Hypothalamus (tissue), 51 donors: ENCODE data around the gene RHOA.
"Not testable (repeated sequence)": the region's sequence is repeated elsewhere in the genome, so short reads cannot be mapped to it uniquely, and the experiment has no call there.

Source experiments
- DNase-seq, 51 donors: peaks; one replicate each; lab custom pipeline; 2025; lab: John Stamatoyannopoulos, UW

The RHOA gene

DNA sequence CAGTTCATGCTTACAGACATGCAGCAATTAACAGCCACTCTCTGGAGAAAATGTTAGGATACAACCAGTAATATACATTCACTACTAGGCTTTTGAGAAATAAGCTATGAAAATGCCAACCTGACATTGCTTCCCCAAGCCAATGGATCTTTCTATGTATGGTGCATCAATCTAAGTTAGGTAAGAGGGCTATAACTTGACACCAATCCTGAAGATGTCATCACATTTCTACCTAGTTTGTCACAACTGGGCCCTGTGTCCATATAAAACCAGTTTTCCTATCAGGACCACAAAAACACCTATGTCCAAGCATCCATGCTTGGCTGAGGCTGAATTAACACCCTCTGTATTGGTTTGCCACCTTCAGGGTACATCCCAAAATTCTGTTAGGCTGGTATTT is 39.8 kb downstream of the RHOA start:
- DNase-seq: no peak

DNA sequence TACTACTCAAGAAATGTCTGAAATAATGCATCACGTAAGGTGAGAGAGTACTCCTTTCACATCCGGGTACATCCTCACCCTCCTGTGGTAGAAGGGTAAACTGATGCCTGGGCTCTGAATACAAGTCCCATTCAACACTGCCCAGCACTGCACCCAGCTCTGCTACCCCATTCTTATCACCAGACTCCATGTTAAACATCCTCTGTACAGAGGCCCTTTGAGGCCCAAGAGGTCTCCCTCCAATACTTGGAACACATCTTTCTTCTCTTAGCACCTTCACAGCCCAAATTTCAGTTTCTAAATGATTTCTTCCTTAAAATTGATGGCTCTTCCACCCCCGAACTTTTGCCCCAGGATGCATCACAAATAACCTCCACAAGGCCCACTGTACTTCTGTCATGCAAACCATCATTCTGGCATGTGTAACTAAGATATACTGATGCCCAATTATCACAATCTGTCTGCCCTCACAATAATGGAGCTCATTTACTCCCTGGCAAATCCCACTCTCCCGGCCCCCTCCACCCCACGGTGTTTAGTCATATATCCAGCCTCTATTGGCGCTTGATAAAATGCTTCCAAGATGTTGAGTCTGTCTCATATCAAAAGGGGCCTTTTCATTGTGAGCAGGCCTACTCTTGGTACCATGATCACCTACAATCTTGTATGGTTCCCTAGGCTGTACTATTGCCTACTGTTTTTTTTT is 41.0 kb downstream of the RHOA start:
- no peak for DNase-seq

DNA sequence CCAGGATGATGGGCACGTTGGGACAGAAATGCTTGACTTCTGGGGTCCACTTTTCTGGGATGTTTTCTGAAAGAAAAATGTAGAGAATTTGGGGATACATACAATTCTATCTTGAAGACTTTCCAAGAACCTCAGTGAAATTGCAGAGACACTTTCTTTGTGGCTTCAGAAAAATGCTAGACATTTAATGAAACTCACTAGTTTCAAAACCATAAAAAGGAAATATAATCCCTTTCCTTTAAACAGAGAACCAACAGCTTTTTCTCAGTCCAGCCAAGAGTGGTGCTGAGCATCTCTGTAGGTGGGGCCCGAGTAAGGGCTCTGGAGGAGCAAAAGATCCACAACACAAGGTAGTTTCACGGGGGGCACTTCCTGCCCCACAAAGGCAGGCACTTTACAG is 49.2 kb downstream of the RHOA start:
- DNase-seq: no peak

DNA sequence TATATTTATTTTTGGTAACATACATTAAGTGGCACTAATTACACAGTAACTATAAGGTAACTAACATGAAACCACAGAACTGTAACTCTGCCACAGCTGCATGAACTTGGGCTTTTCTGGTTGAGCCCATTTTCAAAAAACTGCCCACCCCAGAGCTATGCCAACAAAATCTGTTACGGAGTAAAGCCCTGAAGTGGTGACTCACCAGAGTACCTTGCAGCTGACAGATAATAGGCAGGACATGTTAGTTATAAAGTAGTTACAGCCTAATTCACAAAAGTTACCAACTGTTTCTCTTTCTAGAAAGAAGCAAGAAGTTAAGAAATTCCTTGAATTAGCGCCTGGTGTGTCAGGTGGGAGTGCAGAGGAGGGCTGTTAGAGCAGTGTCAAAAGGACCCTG is 52.2 kb downstream of the RHOA start:
- no peak for DNase-seq

DNA sequence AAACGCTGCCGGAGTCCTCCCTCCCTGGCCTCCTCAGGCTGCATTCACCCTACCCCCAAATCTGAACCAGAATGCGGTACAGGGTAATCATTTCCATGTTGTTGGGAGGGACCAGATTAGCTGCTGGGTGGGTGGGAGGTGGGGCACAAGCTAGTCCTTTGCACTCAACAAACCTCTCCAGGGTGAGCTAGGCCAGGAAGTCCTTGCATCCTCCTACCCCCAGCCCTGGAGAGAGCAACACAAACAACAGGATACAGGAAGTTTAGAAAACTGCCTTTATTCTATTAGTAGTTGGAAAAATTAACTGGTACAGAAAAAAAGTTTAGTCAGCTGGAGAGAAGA is 52.9 kb downstream of the RHOA start:
- DNase-seq: no peak

DNA sequence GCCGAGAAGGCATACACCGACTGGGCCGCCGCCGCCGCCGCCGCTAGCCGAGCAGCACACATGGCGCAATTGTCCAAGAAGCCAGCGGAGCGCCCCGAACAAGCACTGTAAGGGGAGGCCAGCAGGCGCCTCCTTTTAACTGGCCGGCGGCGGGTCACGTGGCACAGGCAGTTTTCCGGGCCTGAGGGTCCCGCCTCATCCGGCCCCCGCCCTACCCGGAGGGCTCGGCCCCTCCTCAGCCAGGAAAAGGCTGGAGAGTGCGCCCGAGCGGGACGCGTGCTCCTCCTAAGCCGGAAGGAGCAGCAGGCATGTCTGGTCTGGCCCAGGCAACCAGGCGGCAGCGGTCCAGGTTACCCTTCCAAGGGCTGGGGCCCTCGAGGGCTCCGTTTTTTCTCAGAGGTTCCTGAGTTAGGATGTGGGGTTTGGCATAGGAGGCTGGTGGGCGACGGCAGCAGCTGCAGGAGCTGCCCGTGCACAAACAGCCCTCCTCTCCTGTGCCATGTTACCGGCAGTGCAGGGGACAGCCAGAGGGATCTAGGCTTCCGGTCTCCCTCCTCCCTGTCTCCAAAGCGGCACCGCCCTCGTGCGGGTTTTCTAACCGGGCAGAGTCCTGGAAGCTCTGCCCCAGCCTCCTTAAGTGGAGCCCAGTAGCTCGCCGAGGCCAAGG is 53.4 kb downstream of the RHOA start, which contains the start of gene GPX1:
TSS of gene GPX1 (minus strand) at position 137 of the 667 bp plus-strand sequence. CDS start at position 62, 75 bp downstream.
- DNase-seq: peak; percentile 36 to 93 (median 86)

DNA sequence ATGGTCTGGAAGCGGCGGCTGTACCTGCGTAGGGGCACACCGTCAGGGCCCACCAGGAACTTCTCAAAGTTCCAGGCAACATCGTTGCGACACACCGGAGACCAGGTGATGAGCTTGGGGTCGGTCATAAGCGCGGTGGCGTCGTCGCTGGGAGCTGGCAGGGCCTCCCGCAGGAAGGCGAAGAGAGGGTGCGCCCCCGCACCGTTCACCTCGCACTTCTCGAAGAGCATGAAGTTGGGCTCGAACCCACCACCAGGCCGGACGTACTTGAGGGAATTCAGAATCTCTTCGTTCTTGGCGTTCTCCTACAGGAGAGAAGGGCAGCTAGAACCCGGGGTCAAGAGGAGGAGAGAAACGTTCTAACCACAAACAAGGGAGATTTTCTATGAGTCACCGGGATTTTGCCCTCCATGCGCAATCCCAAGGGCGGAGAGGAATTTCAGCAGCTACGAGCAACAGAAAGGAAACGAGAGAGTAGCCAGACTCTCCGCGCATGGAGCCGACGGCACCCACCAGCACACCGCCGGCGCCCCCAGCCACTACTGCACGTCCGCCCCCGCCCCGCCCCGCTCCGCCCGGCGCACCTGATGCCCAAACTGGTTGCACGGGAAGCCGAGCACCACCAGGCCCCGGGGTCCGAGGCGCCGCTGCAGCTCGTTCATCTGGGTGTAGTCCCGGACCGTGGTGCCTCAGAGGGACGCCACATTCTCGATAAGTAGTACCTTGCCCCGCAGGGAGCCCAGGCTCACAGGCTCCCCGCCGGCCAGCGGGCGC is 54.1 kb downstream of the RHOA start:
- peak in 14 of 51 donors; percentile 6 to 61 (median 40) for DNase-seq

DNA sequence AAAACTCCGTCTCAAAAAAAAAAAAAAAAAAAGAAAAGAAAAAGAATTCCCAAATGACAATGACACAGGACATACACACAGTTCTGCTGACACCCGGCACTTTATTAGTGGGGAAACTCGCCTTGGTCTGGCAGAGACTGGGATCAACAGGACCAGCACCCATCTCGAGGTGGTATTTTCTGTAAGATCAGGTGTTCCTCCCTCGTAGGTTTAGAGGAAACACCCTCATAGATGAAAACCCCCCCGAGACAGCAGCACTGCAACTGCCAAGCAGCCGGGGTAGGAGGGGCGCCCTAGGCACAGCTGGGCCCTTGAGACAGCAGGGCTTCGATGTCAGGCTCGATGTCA is 54.7 kb downstream of the RHOA start:
- not testable (repeated sequence) for DNase-seq

DNA sequence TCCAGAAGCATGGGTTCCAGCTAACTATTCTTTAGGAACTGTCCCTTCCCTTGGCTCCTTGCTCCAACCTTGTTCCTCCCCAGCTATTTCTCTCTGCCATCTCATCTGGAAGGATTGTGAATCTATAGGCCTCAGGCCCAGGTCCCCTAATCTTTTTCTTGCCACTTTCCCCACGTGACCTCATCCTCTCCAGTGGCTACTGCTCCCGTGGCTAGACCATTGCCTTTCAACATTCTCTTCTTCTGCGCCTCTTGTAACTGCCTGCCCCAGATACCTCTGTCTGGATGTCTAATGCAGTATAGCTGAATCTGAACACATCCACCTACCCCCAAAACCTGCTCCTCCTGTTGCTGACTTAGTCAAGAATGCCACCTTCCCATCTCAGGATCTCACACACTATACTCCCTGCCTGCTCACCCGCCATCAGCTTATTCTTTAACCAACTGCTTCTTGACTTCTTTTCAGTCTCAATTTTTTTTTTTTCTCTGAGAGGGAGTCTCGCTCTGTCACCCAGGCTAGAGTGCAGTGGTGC is 58.8 kb downstream of the RHOA start:
- DNase-seq: no peak

DNA sequence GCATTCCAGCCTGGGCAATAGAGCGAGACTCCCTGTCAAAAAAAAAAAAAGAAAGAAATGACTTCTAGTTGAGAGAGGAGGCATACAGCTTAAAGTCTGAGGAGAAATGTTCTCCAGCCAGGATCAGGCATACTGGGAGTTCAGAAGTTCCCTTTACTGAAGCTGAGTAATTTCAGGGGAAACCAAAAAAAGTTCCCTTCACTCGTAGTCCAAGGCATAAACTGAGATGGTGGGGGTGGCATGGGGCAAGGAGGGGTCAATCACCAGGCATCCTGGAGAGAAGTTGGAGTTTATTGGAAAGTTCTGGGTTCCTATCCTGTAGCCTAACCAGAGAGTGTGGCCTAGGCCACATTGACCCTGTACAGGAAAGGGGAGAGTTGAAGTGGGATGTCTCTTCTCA is 59.5 kb downstream of the RHOA start:
- DNase-seq: no peak

DNA sequence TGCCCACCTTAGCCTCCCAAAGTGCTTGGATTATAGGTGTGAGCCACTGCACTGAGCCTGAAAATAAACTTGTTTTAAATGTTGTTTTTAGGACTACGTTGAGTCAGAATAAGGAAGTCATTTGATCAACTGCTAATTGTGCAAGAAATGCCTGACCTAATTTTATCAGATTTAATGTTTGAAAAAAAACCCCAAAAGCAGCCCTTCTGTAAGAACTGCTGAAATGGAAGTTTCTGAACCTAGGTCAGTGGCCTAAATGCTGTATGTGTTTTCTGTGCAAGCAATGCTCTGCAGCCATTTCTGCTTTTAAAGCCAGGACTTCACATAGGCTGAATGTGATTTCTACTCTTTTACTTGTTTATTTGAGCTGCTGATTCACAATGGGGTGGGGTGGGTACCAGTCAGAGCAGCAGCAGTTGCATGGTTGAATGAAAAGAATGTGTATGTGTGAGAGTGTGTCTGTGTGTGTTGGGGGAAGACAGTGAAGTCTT is 60.2 kb downstream of the RHOA start:
- DNase-seq: peak in 1 of 51 donors; percentile 15

DNA sequence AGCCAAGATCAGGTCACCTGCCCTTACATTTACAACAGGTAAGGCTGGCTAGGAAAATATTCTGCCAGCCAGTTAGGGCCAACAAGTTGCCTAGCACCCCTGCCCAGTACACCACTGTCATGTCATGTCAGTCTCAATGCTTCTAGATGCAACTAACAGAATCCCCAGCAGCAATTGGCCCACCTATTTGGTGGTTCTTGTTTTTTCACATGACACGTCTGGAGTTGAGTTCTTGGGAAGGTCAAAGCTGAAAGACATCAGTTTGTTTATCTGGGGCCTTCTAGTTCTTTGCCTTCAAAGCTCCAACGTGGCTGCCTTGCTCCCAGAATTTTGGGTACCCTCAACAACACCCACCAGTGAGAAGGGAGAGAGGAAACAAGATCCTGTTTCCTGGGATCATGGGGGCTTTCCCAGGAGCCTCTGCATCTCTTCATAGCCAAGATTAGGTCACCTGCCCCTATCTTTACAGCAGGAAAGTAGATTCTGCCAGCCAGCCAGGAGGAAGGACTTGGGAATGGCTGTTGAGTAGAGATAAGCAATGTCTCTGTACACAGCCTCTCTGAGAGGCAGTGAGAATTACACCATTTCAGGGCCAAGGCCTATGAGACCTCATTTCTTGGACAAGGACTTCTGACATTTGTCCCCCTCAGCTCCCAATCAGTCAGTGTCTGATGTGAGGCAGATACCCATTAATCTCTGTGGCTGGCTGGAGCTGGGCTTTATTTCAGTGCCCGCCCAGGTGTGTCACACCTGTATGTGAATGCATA is 62.2 kb downstream of the RHOA start:
- no peak for DNase-seq

DNA sequence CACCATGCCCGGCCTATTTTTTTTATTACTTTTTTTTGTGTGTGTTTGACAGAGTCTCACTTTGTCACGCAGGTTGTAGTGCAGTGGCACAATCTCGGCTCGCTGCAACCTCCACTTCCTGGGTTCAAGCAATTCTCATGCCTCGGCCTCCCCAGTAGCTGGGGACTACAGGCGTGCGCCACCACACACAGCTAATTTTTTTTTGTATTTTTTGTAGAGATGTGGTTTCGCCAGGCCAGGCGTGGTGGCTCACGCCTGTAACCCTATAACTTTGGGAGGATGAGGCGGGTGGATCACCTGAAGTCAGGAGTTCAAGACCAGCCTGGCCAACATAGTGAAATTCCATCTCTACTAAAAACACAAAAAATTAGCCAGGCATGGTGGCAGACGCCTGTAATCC is 63.4 kb downstream of the RHOA start:
- not testable (repeated sequence) for DNase-seq

DNA sequence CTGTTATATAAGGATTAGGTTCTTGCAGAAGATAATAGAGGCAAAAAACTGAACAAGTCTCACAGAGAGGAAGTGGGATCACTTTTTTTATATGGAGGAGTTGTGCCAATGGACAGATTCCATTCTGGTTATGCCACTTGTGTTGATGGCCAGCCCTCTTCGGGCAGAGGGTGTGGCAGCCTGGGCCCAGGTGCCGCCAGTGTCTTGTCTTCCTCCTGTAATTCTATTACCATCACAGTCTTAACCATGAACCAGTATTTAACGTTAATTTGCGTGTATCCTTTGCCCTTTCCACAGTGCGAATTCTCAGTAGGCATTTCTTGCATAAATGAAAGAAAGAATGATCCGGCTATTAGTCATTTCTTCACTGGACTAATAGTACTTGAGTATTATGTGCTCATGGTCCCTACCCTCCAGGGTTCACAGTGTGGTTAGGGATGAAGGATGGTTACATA is 65.0 kb downstream of the RHOA start:
- DNase-seq: no peak

DNA sequence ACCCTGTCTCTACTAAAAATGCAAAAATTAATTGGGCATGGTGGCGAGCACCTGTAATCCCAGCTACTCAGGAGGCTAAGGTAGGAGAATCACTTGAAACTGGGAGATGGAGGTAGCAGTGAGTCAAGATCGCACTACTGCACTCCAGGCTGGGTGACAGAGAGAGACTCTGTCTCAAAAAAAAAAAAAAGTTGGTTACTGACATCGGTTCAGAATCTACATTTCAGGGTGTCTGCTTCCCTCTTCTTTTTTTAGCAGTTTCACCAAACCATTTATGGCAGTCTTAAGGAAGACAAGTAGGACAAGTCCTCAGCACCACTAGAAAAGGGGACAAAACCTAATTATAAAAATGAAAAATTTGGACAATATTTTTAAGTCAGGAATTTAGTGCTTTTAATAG is 68.6 kb downstream of the RHOA start:
- no peak for DNase-seq

DNA sequence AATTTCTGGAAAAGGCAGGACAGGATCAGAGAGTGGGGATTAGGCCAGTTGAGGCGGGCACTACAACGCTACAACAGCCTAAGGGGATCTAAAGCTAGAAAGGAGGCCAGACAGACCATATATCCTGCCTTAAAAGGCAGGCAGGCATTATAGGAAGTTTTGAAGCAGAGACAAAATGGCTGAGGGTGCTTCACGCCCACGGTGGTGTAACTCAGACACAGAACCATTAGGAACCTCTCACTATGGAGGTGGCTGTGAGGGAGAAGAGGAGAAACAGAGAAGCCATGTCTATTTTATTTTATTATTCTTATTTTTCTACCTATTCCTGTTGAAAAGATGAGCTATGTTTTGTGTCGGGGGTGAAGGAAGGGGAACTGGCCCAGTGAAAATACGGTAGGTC is 69.8 kb downstream of the RHOA start:
- DNase-seq: no peak

DNA sequence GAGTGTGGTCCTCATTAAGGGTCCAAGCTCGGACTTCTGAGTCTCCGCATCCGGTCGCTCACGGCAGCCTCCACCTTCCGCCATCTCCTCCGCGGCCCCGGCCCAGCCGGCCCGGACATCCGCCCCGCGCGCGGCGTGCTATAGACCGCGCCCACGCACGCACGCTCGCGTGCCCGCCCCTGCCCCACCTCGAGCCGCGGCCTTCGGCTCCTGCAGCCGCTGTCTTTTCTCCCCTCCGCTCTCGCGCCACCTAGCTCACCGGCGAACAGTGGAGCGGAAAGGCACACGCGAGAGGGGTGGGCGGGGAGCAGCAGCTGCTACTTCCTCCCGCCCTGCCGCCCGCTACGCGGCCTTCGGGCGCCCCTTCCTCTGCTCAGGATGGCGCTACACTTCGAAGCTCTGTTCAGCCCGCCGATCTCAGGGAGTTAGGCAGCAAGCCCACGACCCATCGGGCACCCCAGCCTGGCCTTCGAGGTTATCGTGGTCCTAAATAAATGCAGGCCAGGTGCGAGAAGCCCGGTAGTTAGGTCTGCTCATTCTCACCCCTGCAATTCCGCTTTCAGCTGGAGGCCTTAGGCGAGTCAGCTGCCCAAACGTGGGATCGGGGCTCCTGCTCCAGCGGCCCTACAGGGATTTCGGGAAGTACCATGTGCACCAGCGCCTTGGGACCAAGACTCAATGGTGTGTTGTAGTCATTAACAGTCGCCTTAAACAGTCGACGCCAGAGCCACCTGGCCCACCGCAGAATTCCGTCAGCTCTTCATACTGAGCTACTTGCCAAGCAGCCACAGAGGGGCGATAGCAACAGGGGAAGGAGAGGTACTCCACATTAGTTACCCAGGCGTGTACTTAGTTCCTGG is 71.6 kb downstream of the RHOA start, which contains the start of gene USP4:
TSS of gene USP4 (minus strand) at position 113 of the 860 bp plus-strand sequence. CDS start at position 84, 29 bp downstream.
- peak; percentile 28 to 85 (median 65) for DNase-seq

DNA sequence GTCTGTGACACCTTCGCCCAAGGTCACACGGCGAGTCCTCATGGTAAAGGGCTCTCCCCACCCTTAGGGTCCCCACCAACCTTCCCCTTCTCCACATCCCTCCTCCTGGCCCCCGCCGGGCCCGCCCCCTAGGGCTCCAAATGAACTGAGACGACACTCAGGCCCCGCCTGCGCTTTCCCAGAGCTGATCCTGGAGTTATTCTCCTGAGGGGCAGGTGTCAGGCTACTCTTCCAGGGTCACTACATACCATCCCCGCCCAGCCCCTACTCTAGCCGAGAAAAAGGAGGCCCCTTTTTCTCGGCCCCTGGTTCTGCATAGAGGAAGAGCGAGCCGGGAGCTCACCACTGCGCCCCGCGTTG is 72.2 kb downstream of the RHOA start:
- DNase-seq: peak in 11 of 51 donors; percentile 18 to 56 (median 38)

DNA sequence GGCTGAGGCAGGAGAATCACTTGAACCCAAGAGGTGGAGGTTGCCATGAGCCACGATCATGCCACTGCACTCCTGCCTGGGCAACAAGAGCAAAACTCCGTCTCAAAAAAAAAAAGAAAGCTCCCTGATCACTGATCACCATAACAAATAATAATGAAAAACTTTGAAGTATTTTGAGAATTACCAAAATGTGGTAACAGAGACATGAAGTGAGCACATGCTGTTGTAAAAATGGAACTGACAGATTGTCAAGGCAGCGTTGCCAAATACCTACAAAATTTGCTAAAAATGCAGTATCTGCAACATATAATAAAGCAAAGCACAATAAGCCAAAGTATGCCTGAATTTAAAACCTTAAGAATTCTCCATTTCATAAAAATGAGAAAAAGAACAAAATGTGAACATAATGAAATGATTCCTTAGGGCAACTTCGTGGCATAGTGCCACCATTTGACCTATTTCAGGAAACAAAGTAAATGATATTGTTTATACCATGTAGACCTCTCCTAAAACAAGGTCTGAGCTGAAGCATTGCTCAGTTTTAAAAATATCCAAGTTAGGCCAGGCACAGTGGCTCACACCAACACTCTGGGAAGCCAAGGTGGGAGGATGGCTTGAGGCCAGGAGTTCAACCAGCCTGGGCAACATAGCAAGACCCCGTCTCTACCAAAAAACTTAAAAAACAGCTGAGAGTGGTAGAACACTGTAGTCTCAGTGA is 77.7 kb downstream of the RHOA start:
- DNase-seq: no peak
